ENCODE measurements around the gene CNN2.

Gene CNN2

DNA sequence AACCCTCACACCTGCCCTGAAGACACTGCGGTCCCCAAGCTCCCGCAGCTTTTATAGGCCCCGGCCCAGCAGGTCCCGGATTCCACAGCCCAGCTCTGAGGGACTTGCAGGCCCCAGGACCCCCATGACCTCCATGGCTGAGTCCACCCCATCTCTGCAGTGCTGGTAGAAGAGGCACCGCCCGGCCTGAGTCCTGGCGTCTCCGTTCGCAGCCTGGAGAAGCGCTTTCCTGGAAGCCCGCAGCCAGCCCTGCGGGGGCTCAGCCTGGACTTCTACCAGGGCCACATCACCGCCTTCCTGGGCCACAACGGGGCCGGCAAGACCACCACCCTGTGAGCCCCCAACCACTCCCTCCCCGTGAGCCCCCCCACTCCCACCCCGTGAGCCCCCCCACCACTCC is 22.7 kb downstream of the CNN2 start:
- no peak for DNase-seq (ENCODE audit: low read depth, low spot score)

DNA sequence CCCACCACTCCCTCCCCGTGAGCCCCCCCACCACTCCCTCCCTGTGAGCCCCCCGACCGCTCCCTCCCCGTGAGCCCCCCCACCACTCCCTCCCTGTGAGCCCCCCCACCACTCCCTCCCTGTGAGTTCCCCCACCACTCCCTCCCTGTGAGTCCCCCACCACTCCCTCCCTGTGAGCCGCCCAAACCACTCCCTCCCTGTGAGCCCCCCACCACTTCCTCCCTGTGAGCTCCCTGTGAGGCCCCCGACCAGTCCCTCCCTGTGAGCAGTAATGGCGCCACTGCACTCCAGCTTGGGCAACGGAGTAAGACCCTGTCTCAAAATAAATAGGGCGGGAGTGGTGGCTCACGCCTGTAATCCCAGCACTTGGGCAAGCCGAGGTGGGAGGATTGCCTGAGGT is 23.4 kb downstream of the CNN2 start:
- DNase-seq (ENCODE audit: low read depth, low spot score) = no peak

DNA sequence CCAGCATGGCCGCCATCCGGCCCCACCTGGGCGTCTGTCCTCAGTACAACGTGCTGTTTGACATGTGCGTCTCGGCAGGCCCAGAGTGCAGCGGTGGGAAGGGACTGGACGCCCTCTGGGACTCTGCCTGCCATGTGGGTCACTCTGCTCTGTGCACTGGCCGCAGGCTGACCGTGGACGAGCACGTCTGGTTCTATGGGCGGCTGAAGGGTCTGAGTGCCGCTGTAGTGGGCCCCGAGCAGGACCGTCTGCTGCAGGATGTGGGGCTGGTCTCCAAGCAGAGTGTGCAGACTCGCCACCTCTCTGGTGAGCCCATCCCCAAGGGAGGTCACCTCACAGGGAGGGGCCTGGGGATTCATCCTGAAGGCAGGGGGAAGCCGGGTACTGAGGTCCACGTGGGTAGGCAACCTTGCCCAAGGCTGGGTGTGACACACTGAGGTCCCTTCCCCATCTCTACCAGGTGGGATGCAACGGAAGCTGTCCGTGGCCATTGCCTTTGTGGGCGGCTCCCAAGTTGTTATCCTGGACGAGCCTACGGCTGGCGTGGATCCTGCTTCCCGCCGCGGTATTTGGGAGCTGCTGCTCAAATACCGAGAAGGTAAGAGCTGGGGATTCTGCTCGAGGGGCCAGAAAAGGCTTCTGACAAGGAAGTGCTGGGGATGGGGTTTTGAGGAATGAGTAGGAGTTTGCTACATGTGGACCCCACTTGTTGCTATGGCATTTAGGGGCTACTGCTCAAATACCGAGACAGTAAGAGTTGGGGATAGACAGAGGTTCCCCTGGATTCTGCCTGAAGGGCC is 24.8 kb downstream of the CNN2 start:
- DNase-seq (ENCODE audit: low read depth, low spot score) = no peak

DNA sequence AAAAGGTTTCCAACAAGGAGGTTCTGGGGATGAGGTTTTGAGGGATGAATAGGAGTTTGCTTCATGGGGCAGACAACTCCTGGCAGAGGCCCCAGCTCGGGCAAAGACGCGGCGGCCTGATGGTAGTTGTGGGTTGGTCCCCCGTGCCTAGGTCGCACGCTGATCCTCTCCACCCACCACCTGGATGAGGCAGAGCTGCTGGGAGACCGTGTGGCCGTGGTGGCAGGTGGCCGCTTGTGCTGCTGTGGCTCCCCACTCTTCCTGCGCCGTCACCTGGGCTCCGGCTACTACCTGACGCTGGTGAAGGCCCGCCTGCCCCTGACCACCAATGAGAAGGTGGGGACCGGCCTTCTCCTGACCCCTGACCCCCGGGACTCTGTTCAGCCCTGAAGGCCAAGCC is 25.4 kb downstream of the CNN2 start:
- DNase-seq (ENCODE audit: low read depth, low spot score) = no peak

DNA sequence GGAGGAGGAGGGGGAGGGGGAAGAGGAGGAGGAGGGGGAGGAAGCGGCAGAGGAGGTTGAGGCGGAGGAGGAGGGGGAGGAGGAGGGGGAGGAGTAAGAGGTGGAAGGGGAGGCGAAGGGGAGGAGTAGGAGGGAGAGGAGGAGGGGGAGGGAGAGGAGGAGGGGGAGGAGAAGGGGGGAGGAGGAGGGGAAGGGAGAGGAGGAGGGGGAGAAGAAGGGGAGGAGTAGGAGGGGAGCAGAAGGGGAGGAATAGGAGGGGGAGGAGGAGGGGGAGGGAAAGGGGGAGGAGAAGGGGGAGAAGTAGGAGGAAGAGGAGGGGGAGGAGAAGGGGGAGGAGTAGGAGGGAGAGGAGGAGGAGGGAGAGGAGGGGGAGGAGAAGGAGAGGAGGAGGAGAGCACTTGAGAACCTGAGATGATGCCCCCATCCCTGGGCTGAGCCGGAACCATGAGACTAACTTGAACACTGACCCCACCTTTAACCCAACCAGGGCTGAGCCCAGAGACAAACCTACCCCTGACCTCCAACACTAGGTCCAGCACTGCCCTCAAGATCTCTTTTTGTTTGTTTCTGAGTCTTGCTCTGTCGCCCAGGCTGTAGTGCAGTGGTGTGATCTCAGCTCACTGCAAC is 26.1 kb downstream of the CNN2 start:
- DNase-seq (ENCODE audit: low read depth, low spot score) = no peak

DNA sequence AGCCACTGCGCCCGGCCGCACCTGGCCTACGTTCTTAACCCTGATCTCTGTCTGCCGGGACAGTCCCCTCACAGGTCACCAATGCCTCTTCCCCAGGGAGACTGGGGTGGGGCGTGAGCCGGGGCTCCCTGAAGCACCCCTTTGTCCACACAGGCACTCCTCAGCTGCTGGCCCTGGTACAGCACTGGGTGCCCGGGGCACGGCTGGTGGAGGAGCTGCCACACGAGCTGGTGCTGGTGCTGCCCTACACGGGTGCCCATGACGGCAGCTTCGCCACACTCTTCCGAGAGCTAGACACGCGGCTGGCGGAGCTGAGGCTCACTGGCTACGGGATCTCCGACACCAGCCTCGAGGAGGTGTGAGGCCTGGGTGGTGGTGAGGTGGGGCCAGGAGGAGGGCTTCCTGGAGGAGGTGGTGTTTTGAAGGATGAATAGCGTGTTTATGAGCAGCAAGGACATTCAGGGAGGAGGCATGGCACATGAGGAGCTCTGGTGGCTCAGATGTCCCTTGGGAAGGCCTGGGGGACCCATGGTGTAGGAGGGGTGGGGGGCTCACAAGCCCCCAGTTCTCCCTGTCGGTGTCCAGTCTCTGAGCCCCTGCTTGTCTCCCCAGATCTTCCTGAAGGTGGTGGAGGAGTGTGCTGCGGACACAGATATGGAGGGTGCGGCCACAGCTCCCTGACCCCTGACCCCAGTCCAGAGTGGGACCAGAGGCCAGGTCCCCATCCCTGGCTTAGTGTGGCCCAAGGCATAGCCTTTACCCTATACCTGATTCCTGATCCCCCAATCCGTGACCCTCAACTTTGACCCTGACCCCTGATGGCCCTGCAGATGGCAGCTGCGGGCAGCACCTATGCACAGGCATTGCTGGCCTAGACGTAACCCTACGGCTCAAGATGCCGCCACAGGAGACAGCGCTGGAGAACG is 27.0 kb downstream of the CNN2 start:
- no peak for DNase-seq (ENCODE audit: low read depth, low spot score)

DNA sequence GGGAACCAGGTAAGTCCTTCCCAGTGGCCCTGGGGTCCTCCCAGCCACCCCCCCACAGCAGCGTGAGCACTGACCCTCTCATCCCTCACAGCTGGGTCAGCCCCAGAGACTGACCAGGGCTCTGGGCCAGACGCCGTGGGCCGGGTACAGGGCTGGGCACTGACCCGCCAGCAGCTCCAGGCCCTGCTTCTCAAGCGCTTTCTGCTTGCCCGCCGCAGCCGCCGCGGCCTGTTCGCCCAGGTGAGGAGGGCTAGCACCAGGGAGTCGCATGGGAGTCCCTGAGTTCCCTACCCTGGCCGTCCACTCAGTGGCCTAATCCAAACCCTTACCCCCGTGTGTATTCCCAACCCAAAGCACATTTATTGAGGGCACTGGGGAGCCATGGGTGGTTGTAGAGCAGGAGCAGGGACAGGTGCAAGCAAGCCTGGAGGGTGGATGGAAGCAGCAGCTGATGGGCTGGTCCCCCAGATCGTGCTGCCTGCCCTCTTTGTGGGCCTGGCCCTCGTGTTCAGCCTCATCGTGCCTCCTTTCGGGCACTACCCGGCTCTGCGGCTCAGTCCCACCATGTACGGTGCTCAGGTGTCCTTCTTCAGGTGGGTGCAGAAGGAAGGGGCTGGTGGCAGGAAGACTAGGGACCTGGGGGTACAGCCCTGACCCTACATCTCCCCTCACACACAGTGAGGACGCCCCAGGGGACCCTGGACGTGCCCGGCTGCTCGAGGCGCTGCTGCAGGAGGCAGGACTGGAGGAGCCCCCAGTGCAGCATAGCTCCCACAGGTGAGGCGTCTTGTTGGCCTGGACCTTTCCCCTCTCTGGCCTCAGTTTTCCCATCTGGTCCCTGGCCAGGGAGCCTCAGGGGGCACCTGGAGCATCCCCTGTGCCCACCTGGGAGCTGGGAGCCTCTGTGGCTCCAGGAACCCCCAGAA is 28.0 kb downstream of the CNN2 start:
- no peak for DNase-seq (ENCODE audit: low read depth, low spot score)

DNA sequence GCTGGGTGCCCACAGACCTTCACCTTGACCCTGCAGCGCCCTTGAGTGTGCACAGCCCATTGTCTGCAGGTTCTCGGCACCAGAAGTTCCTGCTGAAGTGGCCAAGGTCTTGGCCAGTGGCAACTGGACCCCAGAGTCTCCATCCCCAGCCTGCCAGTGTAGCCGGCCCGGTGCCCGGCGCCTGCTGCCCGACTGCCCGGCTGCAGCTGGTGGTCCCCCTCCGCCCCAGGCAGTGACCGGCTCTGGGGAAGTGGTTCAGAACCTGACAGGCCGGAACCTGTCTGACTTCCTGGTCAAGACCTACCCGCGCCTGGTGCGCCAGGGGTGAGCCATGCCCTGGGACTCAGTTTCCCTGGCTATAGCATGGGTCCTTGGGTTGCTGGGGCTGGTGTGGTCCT is 28.6 kb downstream of the CNN2 start:
- no peak for DNase-seq (ENCODE audit: low read depth, low spot score)

DNA sequence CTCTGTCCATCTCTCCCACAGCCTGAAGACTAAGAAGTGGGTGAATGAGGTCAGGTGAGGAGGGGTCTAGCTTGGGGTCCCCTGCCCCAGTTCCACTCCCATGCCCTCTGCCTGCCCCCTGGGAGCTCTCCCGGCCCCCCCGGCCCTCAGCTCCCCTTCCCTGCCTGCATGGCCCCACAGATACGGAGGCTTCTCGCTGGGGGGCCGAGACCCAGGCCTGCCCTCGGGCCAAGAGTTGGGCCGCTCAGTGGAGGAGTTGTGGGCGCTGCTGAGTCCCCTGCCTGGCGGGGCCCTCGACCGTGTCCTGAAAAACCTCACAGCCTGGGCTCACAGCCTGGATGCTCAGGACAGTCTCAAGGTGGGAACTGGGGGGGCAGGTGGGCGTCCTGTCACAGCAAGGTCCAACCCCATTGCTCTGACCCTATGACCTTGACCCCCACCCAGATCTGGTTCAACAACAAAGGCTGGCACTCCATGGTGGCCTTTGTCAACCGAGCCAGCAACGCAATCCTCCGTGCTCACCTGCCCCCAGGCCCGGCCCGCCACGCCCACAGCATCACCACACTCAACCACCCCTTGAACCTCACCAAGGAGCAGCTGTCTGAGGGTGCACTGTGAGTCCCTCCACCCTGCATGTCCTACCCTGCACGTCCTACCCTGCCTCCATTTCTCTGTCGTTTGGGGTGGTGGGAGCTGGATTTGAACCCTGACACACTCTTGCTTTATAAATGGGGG is 29.6 kb downstream of the CNN2 start:
- no peak for DNase-seq (ENCODE audit: low read depth, low spot score)

DNA sequence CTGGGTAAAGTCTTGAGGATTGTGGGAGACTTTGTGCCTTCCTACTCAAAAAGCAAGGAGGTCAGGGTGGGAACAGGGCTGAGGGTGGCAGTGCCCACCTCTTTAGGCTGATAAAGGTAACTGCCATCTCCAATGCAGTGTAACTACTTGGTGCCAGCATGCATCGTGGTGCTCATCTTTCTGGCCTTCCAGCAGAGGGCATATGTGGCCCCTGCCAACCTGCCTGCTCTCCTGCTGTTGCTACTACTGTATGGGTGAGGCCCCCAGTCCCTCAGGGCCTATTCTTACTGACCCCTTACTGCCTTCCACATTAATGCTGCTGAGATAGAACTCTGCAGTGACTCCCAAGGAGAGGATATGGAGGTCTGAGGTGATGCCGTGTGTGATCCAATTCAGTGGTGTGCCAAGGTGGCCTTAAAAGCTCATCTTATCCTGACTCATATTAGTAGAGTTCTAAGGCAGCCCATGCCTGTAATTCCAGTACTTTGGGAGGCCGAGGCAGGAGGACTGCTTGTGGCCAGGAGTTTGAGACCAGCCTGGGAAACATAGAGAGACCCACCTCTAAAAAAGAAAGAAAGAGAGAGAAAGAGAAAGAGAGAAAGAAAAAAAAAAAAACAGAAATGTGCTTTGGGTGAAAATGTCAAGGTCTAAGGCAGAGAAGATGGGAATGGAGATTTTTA is 30.9 kb downstream of the CNN2 start:
- DNase-seq (ENCODE audit: low read depth, low spot score) = no peak

DNA sequence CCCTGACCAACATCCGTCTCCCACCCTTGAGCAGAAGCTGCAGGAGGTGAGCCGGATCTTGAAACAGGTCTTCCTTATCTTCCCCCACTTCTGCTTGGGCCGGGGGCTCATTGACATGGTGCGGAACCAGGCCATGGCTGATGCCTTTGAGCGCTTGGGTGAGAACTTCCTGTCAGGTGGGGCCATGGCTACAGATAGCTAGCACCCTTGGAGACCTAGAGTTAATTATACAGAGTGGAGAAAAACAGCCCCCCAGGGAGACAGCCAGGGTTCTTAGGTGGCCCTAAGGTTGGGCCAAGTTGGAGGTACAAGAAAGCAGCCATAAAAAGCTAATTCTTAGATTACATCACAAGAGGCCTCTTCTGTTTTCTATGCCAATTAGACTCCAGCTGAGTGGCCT is 31.7 kb downstream of the CNN2 start:
- DNase-seq (ENCODE audit: low read depth, low spot score) = no peak

DNA sequence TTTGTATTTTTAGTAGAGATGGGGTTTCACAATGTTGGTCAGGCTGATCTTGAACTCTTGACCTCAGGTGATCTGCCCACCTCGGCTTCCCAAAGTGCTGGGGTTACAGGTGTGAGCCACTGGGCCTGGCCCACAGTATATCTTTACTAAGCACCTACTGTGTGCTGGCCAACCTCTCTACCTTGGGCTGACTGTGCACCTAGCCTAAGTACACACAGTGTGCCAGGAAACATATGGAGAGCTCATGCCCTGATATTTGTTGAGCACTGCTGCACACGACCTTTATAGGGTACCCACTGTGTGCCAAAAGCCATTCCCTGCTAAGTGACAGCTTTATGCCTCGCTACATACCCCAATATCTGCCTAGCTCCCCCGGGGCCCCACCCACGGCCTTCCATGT is 34.3 kb downstream of the CNN2 start:
- no peak for DNase-seq (ENCODE audit: low read depth, low spot score)

DNA sequence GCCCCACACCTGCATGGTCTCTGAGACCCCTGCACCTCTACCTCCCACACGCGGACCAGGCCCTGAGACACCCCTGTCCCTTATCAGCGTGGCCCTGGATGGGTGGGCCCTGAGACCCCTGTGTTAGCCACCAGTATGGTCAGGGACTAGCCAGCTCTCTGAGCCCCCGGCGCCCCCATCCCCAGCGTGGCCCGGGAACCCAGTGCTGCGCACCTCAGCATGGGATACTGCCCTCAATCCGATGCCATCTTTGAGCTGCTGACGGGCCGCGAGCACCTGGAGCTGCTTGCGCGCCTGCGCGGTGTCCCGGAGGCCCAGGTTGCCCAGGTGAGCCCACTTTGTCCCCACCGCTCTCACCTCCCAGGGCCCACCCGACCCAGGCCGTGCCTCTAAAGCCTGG is 35.6 kb downstream of the CNN2 start:
- no peak for DNase-seq (ENCODE audit: low read depth, low spot score)

DNA sequence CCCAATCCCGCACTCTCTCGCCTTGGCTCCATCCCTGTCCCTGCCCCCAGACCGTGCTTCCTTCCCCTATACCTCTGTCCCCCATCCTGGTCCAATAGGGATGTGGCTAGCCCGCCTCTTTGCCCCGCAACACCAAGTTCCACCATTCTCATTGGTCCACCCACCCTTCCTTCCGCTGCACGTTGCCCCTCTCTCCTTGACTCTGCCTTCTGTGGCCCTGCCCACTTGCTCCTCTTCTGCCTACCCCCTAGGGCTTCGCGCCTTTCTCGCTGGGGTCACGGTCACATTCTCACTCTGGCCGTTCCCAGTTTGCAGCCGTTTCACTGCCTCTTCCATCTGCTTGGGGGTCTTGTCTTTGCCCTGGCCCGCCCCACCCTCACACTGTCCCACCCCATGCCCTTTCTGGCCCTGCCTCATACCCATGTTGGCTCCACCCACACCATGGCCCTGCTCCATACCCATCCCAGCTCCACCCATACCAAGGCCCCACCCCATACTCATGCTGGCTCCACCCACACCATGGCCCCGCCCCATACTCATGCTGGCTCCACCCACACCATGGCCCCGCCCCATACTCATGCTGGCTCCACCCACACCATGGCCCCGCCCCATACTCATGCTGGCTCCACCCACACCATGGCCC is 36.1 kb downstream of the CNN2 start:
- DNase-seq (ENCODE audit: low read depth, low spot score) = no peak

DNA sequence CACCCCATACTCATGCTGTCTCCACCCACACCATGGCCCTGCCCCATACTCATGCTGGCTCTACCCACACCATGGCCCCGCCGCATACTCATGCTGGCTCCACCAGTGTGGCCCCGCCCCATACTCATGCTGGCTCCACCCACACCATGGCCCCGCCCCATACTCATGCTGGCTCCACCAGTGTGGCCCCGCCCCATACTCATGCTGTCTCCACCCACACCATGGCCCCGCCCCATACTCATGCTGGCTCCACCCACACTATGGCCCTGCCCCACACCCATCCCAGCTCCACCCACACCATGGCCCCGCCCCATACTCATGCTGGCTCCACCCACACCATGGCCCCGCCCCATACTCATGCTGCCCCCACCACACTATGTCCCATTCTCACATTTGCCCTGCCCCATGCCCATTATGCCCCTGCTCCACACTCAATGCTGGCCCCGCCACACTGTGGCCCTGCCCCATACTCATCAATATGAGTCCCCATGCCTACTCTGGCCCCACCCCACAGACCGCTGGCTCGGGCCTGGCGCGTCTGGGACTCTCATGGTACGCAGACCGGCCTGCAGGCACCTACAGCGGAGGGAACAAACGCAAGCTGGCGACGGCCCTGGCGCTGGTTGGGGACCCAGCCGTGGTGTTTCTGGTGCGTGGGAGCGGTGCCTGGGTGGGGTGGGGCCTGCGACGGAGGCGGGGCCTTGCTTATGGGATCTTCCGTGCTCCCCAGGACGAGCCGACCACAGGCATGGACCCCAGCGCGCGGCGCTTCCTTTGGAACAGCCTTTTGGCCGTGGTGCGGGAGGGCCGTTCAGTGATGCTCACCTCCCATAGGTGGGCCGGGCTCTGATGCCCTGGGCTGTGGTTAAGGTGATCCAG is 36.9 kb downstream of the CNN2 start:
- DNase-seq (ENCODE audit: low read depth, low spot score) = no peak

DNA sequence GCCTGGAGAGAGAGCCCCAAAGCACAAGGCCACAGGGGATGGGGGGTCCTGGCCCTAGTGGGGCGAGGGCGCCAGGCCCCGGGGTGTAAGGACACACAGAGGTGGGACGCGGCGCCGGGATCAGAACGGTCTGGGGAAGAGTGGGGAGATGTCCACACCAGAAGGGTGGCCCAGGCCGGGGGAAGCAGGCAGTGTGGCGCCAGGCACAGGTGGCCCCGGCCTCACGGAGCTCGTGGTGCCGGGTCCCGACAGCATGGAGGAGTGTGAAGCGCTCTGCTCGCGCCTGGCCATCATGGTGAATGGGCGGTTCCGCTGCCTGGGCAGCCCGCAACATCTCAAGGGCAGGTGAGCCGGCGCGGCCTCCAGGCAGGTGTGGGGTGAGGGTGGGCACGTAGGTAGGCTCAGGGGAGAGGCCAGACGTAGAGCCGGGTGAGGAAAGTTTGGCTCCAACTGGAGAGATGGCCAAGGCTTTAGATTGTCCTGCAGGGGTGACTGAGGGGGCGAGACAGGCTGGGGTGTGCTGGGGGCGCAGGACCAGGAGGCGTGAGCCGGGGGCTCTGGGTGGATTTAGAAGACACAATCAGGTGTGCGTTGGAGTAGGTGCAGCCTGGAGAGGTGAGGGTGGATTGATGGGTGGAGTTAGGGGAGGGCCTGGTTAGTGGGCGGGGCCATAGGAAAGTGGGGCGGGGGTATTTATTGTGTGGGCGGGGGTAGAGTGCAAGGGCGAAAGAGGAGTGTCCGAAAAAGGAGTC is 37.7 kb downstream of the CNN2 start:
- no peak for DNase-seq (ENCODE audit: low read depth, low spot score)

DNA sequence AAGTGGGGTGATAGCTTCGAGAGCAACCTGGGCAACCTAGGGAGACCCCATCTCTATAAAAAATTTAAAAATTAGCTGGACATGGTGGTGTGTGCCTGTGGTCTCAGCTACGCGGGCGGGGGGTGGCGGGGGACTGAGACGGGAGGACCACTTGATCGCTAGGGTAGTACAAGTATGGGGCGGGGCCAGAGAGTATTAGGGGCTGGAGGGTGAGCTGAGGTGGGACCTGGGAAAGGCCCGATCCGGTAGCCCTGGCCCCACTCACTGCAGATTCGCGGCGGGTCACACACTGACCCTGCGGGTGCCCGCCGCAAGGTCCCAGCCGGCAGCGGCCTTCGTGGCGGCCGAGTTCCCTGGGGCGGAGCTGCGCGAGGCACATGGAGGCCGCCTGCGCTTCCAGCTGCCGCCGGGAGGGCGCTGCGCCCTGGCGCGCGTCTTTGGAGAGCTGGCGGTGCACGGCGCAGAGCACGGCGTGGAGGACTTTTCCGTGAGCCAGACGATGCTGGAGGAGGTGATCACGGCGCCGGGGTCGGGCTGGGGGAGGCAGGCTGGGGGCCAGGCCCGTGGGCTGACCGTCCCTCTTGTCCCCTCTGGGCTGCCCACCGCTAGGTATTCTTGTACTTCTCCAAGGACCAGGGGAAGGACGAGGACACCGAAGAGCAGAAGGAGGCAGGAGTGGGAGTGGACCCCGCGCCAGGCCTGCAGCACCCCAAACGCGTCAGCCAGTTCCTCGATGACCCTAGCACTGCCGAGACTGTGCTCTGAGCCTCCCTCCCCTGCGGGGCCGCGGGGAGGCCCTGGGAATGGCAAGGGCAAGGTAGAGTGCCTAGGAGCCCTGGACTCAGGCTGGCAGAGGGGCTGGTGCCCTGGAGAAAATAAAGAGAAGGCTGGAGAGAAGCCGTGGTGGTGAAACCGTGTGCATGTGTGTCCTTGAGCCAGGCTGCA is 38.5 kb downstream of the CNN2 start:
- DNase-seq (ENCODE audit: low read depth, low spot score) = peak; percentile 51
